MCF 10A (cell line): ENCODE measurements around the gene CDC42EP5. TPM values are rescaled to one million over a fixed set of nuclear protein-coding genes. Genes with fewer than 3 reads are reported as not detected.

ENCODE experiments used
- BruUV-seq: library from RNA; stranded (reverse); fragments of 400-500 nt; replicated peaks from 2 replicates; lab custom pipeline; 2021; lab: Mats Ljungman, UMichigan
- CTCF ChIA-PET: fragments of 300-600 bp; sonication (Branson Sonifier 250); formaldehyde crosslinking; extraction: SDS; loops from one replicate; lab custom pipeline; 2021; ENCODE audit warnings: antibody characterized with exemption, inconsistent platforms; lab: Yijun Ruan, JAX
- POLR2A ChIA-PET: fragments of 300-600, 350-650 bp; sonication (Branson Sonifier 250); formaldehyde crosslinking; extraction: SDS; loops from one replicate; lab custom pipeline; 2020; ENCODE audit warnings: antibody characterized with exemption, inconsistent platforms; lab: Yijun Ruan, JAX
- DNase-seq: peaks from one replicate; pipeline ENCODE4 v3.0.0-alpha.2; 2018; ENCODE audit not compliant: unreplicated experiment
- H3K27ac Mint-ChIP-seq: one replicate; pipeline ENCODE4 v1.8.0; 2022; ENCODE audit warnings: mild to moderate bottlenecking, low read depth, mixed read lengths; ENCODE audit not compliant: unreplicated experiment
- H3K27me3 Mint-ChIP-seq: one replicate; pipeline ENCODE4 v1.8.0; 2022; ENCODE audit warnings: mixed read lengths; ENCODE audit not compliant: insufficient read depth, unreplicated experiment
- H3K36me3 Mint-ChIP-seq: one replicate; pipeline ENCODE4 v1.8.0; 2022; ENCODE audit warnings: mild to moderate bottlenecking, moderate library complexity, mixed read lengths; ENCODE audit not compliant: insufficient read depth, unreplicated experiment
- H3K4me1 Mint-ChIP-seq: one replicate; pipeline ENCODE4 v1.8.0; 2022; ENCODE audit warnings: mixed read lengths; ENCODE audit not compliant: insufficient read depth, unreplicated experiment
- H3K4me3 Mint-ChIP-seq: one replicate; pipeline ENCODE4 v1.8.0; 2022; ENCODE audit warnings: mild to moderate bottlenecking, moderate library complexity, mixed read lengths; ENCODE audit not compliant: unreplicated experiment
- H3K9me3 Mint-ChIP-seq: one replicate; pipeline ENCODE4 v1.8.0; 2022; ENCODE audit warnings: mixed read lengths; ENCODE audit not compliant: unreplicated experiment
- intact Hi-C: fragments of 100-400 bp; cut with micrococcal nuclease; formaldehyde crosslinking; loops from 2 replicates; pipeline ENCODE4 v1.14.1; 2022
- total RNA-seq: library from RNA; stranded (reverse); gene quantifications from 2 replicates; pipeline ENCODE4 v1.2.3, GENCODE V29; 2022
- TF ChIP-seq, protein P1 (sequence below): fragments of 200-600 bp; IDR thresholded peaks from one replicate; pipeline ENCODE4 v1.8.0; 2022; ENCODE audit warnings: antibody characterized with exemption, mild to moderate bottlenecking; ENCODE audit not compliant: unreplicated experiment

Gene CDC42EP5
- total RNA-seq, 1 experiment from 2014 or later = 3.0 TPM

DNA sequence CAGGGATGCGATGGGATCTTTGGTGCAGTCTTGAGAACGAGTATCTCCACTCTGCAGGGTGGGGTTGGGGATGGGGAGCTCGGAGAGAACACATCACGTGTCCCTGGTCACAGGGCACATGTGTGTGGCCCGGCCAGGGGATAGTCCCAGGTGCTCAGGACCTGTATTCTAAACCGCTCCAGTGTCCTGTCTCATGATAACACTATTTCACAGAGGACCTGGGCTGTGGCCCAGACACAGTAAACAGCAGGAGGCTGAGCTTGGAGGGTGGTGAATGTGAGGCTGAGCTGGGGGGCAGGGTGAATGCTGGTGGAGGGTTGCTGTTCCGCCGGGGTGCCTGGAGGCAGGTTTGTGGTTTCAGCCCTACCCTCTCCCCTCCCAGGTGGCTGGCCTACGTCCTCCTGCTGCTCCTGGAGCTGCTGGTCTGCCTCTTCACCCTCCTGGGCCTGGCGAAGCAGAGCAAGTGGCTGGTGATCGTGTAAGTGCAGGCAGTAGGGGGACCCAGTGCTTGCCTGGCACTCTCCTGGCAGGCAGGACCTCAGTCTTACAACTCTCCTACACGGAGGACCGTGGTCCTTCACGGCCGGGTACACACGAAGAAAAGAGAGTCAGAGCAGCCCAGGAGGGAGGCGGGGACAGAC lies 46.7 kb downstream of the CDC42EP5 start:
- no peaks in the 10 kb centered on the region for H3K9me3 Mint-ChIP-seq
- no peak for DNase-seq
- H3K36me3 Mint-ChIP-seq = peaks cover 8% of the 10 kb centered on the region
- TF ChIP-seq, protein P1, sequence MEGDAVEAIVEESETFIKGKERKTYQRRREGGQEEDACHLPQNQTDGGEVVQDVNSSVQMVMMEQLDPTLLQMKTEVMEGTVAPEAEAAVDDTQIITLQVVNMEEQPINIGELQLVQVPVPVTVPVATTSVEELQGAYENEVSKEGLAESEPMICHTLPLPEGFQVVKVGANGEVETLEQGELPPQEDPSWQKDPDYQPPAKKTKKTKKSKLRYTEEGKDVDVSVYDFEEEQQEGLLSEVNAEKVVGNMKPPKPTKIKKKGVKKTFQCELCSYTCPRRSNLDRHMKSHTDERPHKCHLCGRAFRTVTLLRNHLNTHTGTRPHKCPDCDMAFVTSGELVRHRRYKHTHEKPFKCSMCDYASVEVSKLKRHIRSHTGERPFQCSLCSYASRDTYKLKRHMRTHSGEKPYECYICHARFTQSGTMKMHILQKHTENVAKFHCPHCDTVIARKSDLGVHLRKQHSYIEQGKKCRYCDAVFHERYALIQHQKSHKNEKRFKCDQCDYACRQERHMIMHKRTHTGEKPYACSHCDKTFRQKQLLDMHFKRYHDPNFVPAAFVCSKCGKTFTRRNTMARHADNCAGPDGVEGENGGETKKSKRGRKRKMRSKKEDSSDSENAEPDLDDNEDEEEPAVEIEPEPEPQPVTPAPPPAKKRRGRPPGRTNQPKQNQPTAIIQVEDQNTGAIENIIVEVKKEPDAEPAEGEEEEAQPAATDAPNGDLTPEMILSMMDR = no peak
- BruUV-seq = no TSS peak
- POLR2A ChIA-PET = no interaction called here
- CTCF ChIA-PET = no interaction called here
- no peak overlapping the region for H3K27ac Mint-ChIP-seq
- peaks cover 13% of the 10 kb centered on the region for H3K27me3 Mint-ChIP-seq
- intact Hi-C loops = no loop called here
- peaks cover 6% of the 10 kb centered on the region for H3K4me1 Mint-ChIP-seq
- no peak overlapping the region for H3K4me3 Mint-ChIP-seq

DNA sequence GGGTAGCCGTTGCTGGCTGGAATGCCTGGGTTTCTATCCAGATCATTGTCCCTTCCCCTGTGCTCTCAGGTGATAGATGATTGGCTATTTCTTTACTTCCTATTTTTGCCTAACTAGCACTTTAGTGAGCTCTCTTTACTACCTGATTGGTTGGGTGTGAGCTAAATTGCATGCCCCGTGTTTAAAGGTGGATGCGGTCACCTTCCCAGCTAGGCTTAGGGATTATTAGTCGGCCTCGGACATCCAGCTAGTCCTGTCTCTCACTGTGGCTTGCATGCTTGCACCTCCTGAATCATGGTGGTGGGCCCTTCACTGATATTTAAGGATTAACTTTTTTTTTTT lies 47.7 kb downstream of the CDC42EP5 start:
- Mint-ChIP-seq H3K27ac (no peak overlapping the region), H3K4me3 (no peak overlapping the region), H3K4me1 (no peaks in the 10 kb centered on the region), H3K9me3 (no peaks in the 10 kb centered on the region), H3K36me3 (peaks cover 8% of the 10 kb centered on the region), H3K27me3 (peaks cover 13% of the 10 kb centered on the region)
- BruUV-seq = no TSS peak
- POLR2A ChIA-PET = no interaction called here
- no peak for DNase-seq
- CTCF ChIA-PET = no interaction called here
- intact Hi-C loops = no loop called here
- TF ChIP-seq, protein P1 = no peak

DNA sequence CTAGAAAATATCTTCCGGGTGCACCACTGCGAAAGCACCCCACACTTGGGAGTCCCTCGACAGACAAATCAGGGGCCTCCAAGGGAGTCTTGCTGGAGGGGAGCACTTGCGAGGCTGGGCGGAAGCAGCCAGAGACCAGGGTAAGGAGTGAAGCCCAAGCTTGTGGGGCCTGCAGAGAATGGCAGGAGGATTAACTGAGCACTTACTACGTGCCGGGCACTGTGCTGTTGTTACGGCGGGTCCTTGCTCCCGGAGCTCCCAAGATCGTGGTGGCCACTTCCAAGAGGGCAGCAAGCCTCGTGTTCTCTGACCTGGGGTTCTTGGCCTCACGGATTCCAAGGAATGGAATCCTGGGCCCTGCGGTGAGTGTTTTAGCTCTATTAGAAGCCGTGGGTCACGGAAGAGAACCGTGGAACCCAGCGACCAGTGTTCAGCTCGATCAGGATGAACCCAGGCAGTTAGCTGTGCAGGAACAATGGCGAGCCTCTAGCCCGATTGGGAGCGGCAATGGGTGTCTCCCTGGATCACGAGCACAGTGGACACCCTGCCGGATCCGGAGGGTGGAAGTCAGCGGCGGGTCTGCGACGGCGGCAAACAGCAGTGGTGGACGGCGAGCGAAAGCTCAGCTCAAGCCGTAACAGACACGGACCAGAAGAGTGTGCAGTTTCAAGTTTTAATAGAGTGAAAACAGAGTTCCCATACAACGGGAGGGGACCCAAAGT lies 48.3 kb downstream of the CDC42EP5 start:
- Mint-ChIP-seq H3K4me1 (no peaks in the 10 kb centered on the region), H3K27ac (no peak overlapping the region), H3K4me3 (no peak overlapping the region), H3K9me3 (no peaks in the 10 kb centered on the region), H3K36me3 (peaks cover 8% of the 10 kb centered on the region), H3K27me3 (peaks cover 13% of the 10 kb centered on the region)
- TF ChIP-seq, protein P1 = no peak
- BruUV-seq = no TSS peak
- no peak for DNase-seq
- CTCF ChIA-PET = no interaction called here
- intact Hi-C loops = no loop called here
- POLR2A ChIA-PET = no interaction called here

DNA sequence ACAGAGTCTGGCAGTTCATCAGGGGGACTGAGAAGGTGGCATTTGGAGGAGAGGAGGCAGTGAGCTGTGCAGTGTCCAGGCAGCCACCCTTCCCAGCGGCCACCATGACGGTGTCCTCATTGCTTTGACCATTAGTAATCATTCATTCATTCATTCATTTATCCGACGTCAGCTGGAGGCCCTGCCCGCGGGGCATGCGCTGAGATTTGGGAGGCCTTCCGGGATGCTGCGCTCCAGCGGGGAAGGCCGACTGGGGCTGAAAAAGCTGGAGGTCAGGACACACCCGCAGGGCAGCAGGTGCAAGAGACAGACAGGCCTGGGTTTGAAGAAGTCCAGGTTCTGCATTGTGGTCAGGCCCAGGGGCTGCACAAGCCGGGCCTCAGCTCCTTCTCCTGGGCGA lies 48.9 kb downstream of the CDC42EP5 start:
- DNase-seq = no peak
- Mint-ChIP-seq H3K27me3 (peaks cover 13% of the 10 kb centered on the region), H3K4me3 (no peak overlapping the region), H3K9me3 (no peaks in the 10 kb centered on the region), H3K4me1 (no peaks in the 10 kb centered on the region), H3K27ac (no peak overlapping the region), H3K36me3 (peaks cover 5% of the 10 kb centered on the region)
- ChIA-PET CTCF (no interaction called here), POLR2A (no interaction called here)
- intact Hi-C loops = no loop called here
- TF ChIP-seq, protein P1 = no peak
- BruUV-seq = no TSS peak
